GM21367 (cell line): ENCODE measurements around the gene GRWD1.

Experiments
- ATAC-seq: cut with Tn5 transposase; IDR thresholded peaks from one replicate; pipeline ENCODE4 v1.9.1; 2021; ENCODE audit not compliant: unreplicated experiment

GRWD1 gene

GRCh38 chr19:48445606-48446481 lies at the start of gene GRWD1:
GRWD1 (plus strand) TSS chr19:48445983; CDS start chr19:48446006, 23 bp downstream.
- peak; percentile 70 for ATAC-seq

- no peak for ATAC-seq
Observed at GRCh38 chr19:48396016-48396823, 49.6 kb upstream of the GRWD1 start.

GRCh38 chr19:48396824-48397176 lies 49.0 kb upstream of the GRWD1 start:
- no peak for ATAC-seq

GRCh38 chr19:48397263-48398101 lies 48.3 kb upstream of the GRWD1 start:
- ATAC-seq, result no peak

- ATAC-seq, result no peak
Observed at GRCh38 chr19:48398102-48398374, 47.7 kb upstream of the GRWD1 start.

- ATAC-seq, result peak; percentile 39
Observed at GRCh38 chr19:48398375-48399235, 47.2 kb upstream of the GRWD1 start.

- no peak for ATAC-seq
Observed at GRCh38 chr19:48400018-48400742, 45.6 kb upstream of the GRWD1 start.

- ATAC-seq, result no peak
Observed at GRCh38 chr19:48401287-48401686, 44.5 kb upstream of the GRWD1 start.

GRCh38 chr19:48403606-48404005 lies 42.2 kb upstream of the GRWD1 start:
- ATAC-seq, result no peak

- no peak for ATAC-seq
Observed at GRCh38 chr19:48405010-48405659, 40.6 kb upstream of the GRWD1 start.

- ATAC-seq, result no peak
Observed at GRCh38 chr19:48405850-48406249, 39.9 kb upstream of the GRWD1 start.

- no peak for ATAC-seq
Observed at GRCh38 chr19:48413879-48414587, 31.8 kb upstream of the GRWD1 start.

- no peak for ATAC-seq
Observed at GRCh38 chr19:48415395-48415794, 30.4 kb upstream of the GRWD1 start.

- ATAC-seq, result no peak
Observed at GRCh38 chr19:48415806-48416221, 30.0 kb upstream of the GRWD1 start.

- no peak for ATAC-seq
Observed at GRCh38 chr19:48417421-48417820, 28.4 kb upstream of the GRWD1 start.

GRCh38 chr19:48418317-48419064 lies 27.3 kb upstream of the GRWD1 start:
- no peak for ATAC-seq

- ATAC-seq, result no peak
Observed at GRCh38 chr19:48419158-48419920, 26.4 kb upstream of the GRWD1 start.
